Measurements from ENCODE around the gene SERHL2. TPM values are rescaled to one million over a fixed set of nuclear protein-coding genes. Genes with fewer than 3 reads are reported as not detected.
"Not testable (repeated sequence)": the region's sequence is repeated elsewhere in the genome, so short reads cannot be mapped to it uniquely, and the experiment has no call there.

SERHL2 gene
- total and polyA plus RNA-seq, 12 donors: 1.4 to 6.1 (median 3.5) TPM

DNA sequence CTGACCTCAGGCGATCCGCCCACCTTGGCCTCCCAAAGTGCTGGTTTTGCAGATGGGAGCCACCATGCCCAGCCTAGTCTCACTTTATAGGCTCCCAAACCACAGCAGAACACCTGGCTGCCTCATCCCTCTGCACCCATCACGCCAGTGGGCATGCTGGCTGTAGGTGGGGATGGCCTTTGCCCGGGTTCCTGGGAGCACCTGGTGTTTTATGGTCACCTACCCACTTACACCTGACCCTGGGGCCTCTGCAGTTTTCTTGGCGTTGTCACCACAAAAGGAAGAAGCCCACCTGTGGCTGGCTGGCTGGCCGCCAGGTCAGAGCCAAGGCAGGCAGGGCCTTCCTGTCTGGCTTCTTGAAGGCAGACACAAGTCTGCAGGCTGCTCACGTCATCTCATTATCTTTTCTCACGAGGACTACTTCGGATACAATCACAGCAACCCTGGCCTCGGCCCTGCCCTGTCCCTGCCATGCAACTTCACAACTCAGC lies 42.3 kb upstream of the SERHL2 start:
- Histone ChIP-seq H3K36me3 (peaks cover 0 to 48% (median 29%) of the 10 kb centered on the region in 9 donors), H3K4me3 (no peak overlapping the region), H3K4me1 (peaks cover 2 to 29% (median 6%) of the 10 kb centered on the region in 9 donors), H3K27ac (peak overlapping the region in 4 of 10 donors; percentile 21 to 82 (median 44)), H3K27me3 (no peaks in the 10 kb centered on the region), H3K9me3 (no peaks in the 10 kb centered on the region)
- WGBS, 2 donors: 67 to 80% methylated on average over 10 of the region's 10 CpGs
- intact Hi-C loops (cut with DNase I): loop anchor here in 2 of 10 donors (5.0 to 10.0 kb wide), 2 partner anchors 41 to 103 kb away; partner anchors contain the start of genes SERHL2 (in 2 of the 2) and POLDIP3 (in 1 of the 2)
- ATAC-seq: peak in 2 of 8 donors; percentile 3 to 4
- TF ChIP-seq, protein P1, sequence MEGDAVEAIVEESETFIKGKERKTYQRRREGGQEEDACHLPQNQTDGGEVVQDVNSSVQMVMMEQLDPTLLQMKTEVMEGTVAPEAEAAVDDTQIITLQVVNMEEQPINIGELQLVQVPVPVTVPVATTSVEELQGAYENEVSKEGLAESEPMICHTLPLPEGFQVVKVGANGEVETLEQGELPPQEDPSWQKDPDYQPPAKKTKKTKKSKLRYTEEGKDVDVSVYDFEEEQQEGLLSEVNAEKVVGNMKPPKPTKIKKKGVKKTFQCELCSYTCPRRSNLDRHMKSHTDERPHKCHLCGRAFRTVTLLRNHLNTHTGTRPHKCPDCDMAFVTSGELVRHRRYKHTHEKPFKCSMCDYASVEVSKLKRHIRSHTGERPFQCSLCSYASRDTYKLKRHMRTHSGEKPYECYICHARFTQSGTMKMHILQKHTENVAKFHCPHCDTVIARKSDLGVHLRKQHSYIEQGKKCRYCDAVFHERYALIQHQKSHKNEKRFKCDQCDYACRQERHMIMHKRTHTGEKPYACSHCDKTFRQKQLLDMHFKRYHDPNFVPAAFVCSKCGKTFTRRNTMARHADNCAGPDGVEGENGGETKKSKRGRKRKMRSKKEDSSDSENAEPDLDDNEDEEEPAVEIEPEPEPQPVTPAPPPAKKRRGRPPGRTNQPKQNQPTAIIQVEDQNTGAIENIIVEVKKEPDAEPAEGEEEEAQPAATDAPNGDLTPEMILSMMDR (IDR thresholded peaks at IDR 0.05): no peak
- no peak for DNase-seq

- DNase-seq: peak; percentile 47 to 80
- intact Hi-C loops (cut with DNase I): loop anchor here in 2 of 10 donors (5.0 to 10.0 kb wide), 2 partner anchors 40 to 102 kb away; partner anchors contain the start of genes SERHL2 (in 2 of the 2) and POLDIP3 (in 1 of the 2)
- WGBS, 2 donors: 61 to 64% methylated on average over 22 of the region's 22 CpGs
- H3K9me3 ChIP-seq, H3K27me3 ChIP-seq: not testable (repeated sequence)
- TF ChIP-seq, protein P1 (IDR thresholded peaks at IDR 0.05): peak; percentile 8 to 70 (median 32)
- Histone ChIP-seq H3K4me3 (peak overlapping the region in 1 of 10 donors; percentile 4), H3K27ac (peak overlapping the region in 9 of 10 donors; percentile 40 to 82 (median 74)), H3K36me3 (peaks cover 0 to 58% (median 34%) of the 10 kb centered on the region in 9 donors), H3K4me1 (peaks cover 2 to 30% (median 6%) of the 10 kb centered on the region in 9 donors)
- ATAC-seq: peak; percentile 54 to 87 (median 70)
Measured at GRCh38 chr22:42512273-42512990, 41.3 kb upstream of the SERHL2 start.

- Histone ChIP-seq H3K4me1 (peaks cover 2 to 41% (median 12%) of the 10 kb centered on the region in 9 donors), H3K36me3 (peaks cover 0 to 62% (median 37%) of the 10 kb centered on the region in 9 donors)
- H3K9me3 ChIP-seq, ATAC-seq, H3K4me3 ChIP-seq, DNase-seq, H3K27me3 ChIP-seq, H3K27ac ChIP-seq: not testable (repeated sequence)
- intact Hi-C loops (cut with DNase I): loop anchor here in 2 of 10 donors (5.0 to 10.0 kb wide), 2 partner anchors 38 to 100 kb away; partner anchors contain the start of genes SERHL2 (in 2 of the 2) and POLDIP3 (in 1 of the 2)
- WGBS, 2 donors: 90 to 91% methylated on average over 17 of the region's 17 CpGs
Measured at GRCh38 chr22:42514331-42514730, 39.4 kb upstream of the SERHL2 start.

DNA sequence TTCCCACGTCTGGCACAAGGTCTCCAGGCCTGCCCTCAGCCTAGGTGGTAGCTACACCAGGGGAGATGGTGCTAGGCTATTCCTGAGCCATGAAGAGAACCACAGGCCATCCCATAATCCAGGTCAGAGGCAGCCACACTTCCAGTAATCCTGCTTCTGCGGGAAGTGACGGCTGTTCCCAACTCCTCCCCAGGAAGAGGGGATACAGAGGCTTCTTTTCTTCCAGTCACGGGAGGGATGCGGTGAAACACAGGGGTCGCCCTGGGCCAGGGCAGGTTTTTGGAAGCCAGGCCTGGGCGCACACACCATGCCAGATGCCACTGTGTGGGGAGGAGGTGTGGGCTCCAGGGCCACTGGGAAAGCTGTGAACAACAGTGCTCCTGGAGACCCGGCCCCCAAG lies 38.5 kb upstream of the SERHL2 start:
- H3K27ac ChIP-seq, H3K27me3 ChIP-seq, H3K9me3 ChIP-seq, DNase-seq, ATAC-seq, H3K4me3 ChIP-seq: not testable (repeated sequence)
- 91 to 95% methylated on average over 7 of the region's 8 CpGs for WGBS, 2 donors
- intact Hi-C loops (cut with DNase I): loop anchor here in 2 of 10 donors (5.0 to 10.0 kb wide), 2 partner anchors 37 to 99 kb away; partner anchors contain the start of genes POLDIP3 (in 1 of the 2) and SERHL2 (in 1 of the 2)
- peaks cover 2 to 46% (median 17%) of the 10 kb centered on the region in 9 donors for H3K4me1 ChIP-seq
- peaks cover 0 to 62% (median 37%) of the 10 kb centered on the region in 9 donors for H3K36me3 ChIP-seq

GRCh38 chr22:42515896-42516295 lies 37.9 kb upstream of the SERHL2 start:
- Histone ChIP-seq H3K27me3 (no peaks in the 10 kb centered on the region), H3K4me3 (no peak overlapping the region), H3K27ac (no peak overlapping the region), H3K4me1 (peaks cover 2 to 48% (median 19%) of the 10 kb centered on the region in 9 donors), H3K36me3 (peaks cover 0 to 58% (median 35%) of the 10 kb centered on the region in 9 donors), H3K9me3 (no peaks in the 10 kb centered on the region)
- DNase-seq (no peak), ATAC-seq (no peak)
- WGBS, 2 donors: 65 to 71% methylated on average over 14 of the region's 14 CpGs
- intact Hi-C loops (cut with DNase I): loop anchor here in 2 of 10 donors (5.0 to 10.0 kb wide), 2 partner anchors 36 to 99 kb away; partner anchors contain the start of genes POLDIP3 (in 1 of the 2) and SERHL2 (in 1 of the 2)
- TF ChIP-seq, protein P1 (IDR thresholded peaks at IDR 0.05): no peak

GRCh38 chr22:42517103-42517502 lies 36.7 kb upstream of the SERHL2 start:
- H3K27ac ChIP-seq, ATAC-seq, H3K9me3 ChIP-seq, DNase-seq, H3K4me3 ChIP-seq, H3K27me3 ChIP-seq: not testable (repeated sequence)
- peaks cover 0 to 48% (median 25%) of the 10 kb centered on the region in 9 donors for H3K36me3 ChIP-seq
- intact Hi-C loops (cut with DNase I): loop anchor here in 2 of 10 donors (5.0 to 10.0 kb wide), 2 partner anchors 35 to 98 kb away; partner anchors contain the start of genes POLDIP3 (in 1 of the 2) and SERHL2 (in 1 of the 2)
- 96% methylated on average over 7 of the region's 7 CpGs for WGBS, 2 donors
- H3K4me1 ChIP-seq: peaks cover 2 to 42% (median 19%) of the 10 kb centered on the region in 9 donors
